Left colon (tissue), 2 donors: ENCODE data around the gene DEUP1. TPM values are rescaled to one million over a fixed set of nuclear protein-coding genes. Genes with fewer than 3 reads are reported as not detected.
"Not testable (repeated sequence)": the region's sequence is repeated elsewhere in the genome, so short reads cannot be mapped to it uniquely, and the experiment has no call there.

Source experiments
- ATAC-seq: fragments of 200-7000 bp; cut with Tn5 transposase; one replicate; pipeline ENCODE4 v1.9.1; 2020; ENCODE audit warnings: mild to moderate bottlenecking, moderate library complexity
- DNase-seq, 2 donors: peaks; one replicate each; pipeline ENCODE4 v3.0.0-alpha.2; 2020
- intact Hi-C, 2 donors: fragments of 100-400 bp; cut with DNase I in 1 of 2; cut with micrococcal nuclease in 1 of 2; formaldehyde crosslinking; loops; one replicate each; pipeline versions ENCODE4 v1.11.2 to v1.14.0; 2022; cut with DNase I, micrococcal nuclease
- total RNA-seq, 2 donors: library from RNA; stranded (reverse); fragmentation: NEBNext Ultra II Directional; extraction: Animal tissue kit (Norgen Biotek cat#: 25700); gene quantifications; one replicate each; pipeline ENCODE4 v1.2.1, GENCODE V29; 2021
- donor health status: DM: no; HTN: no; CAD: no.
- donor health status: DM: yes; HTN: yes; CAD: no.

The DEUP1 gene
- total RNA-seq, 2 donors from 2014 or later = 0.27 TPM; not detected in 1

GRCh38 chr11:93344855-93345333, 14.4 kb downstream of the DEUP1 start:
- intact Hi-C loops = no loop called here
- DNase-seq = no peak
- no peak for ATAC-seq

GRCh38 chr11:93348930-93349329, 18.4 kb downstream of the DEUP1 start:
- ATAC-seq (no peak), DNase-seq (no peak)
- intact Hi-C loops = no loop called here

- DNase-seq (no peak), ATAC-seq (no peak)
- intact Hi-C loops = no loop called here
Measured at GRCh38 chr11:93350835-93351234, 20.3 kb downstream of the DEUP1 start.

- intact Hi-C loops = no loop called here
- DNase-seq = no peak
- no peak for ATAC-seq
Measured at GRCh38 chr11:93359396-93359795, 28.9 kb downstream of the DEUP1 start.

GRCh38 chr11:93361435-93361834, 30.9 kb downstream of the DEUP1 start:
- intact Hi-C loops = no loop called here
- DNase-seq (no peak), ATAC-seq (no peak)

- intact Hi-C loops = no loop called here
- DNase-seq (no peak), ATAC-seq (no peak)
Measured at GRCh38 chr11:93368022-93368421, 37.5 kb downstream of the DEUP1 start.

GRCh38 chr11:93370260-93370659, 39.7 kb downstream of the DEUP1 start:
- no peak for DNase-seq
- intact Hi-C loops = no loop called here

GRCh38 chr11:93389737-93390136, 59.2 kb downstream of the DEUP1 start:
- intact Hi-C loops = loop anchor here in 1 of 2 donors (10.0 kb wide), 1 partner anchor 55 kb away; no protein-coding TSS in a partner anchor
- ATAC-seq = no peak
- no peak for DNase-seq

More at GRCh38 chr11:93370260-93370659, 39.7 kb downstream of the DEUP1 start:
- no peak for ATAC-seq

GRCh38 chr11:93392867-93393266, 62.3 kb downstream of the DEUP1 start:
- intact Hi-C loops = no loop called here
- ATAC-seq (no peak), DNase-seq (no peak)

GRCh38 chr11:93393386-93393785, 62.8 kb downstream of the DEUP1 start:
- intact Hi-C loops = no loop called here

GRCh38 chr11:93394488-93394887, 63.9 kb downstream of the DEUP1 start:
- intact Hi-C loops = no loop called here
- no peak for ATAC-seq
- no peak for DNase-seq

More at GRCh38 chr11:93393386-93393785, 62.8 kb downstream of the DEUP1 start:
- ATAC-seq (no peak), DNase-seq (no peak)

GRCh38 chr11:93396316-93396715, 65.8 kb downstream of the DEUP1 start:
- DNase-seq (no peak), ATAC-seq (no peak)
- intact Hi-C loops = no loop called here

GRCh38 chr11:93403930-93404329, 73.4 kb downstream of the DEUP1 start:
- DNase-seq = no peak
- ATAC-seq = no peak
- intact Hi-C loops = no loop called here

GRCh38 chr11:93407777-93408401, 77.3 kb downstream of the DEUP1 start:
- DNase-seq = no peak
- intact Hi-C loops = no loop called here
- ATAC-seq = no peak

- DNase-seq = no peak
- intact Hi-C loops = no loop called here
- no peak for ATAC-seq
Measured at GRCh38 chr11:93410441-93410840, 79.9 kb downstream of the DEUP1 start.

GRCh38 chr11:93411705-93412104, 81.2 kb downstream of the DEUP1 start:
- intact Hi-C loops = no loop called here
- DNase-seq (no peak), ATAC-seq (no peak)

GRCh38 chr11:93432247-93432646, 101.7 kb downstream of the DEUP1 start:
- no peak for ATAC-seq
- DNase-seq = no peak
- intact Hi-C loops = no loop called here

GRCh38 chr11:93443232-93443631, 112.7 kb downstream of the DEUP1 start:
- DNase-seq, ATAC-seq: not testable (repeated sequence)
- intact Hi-C loops = loop anchor here in 1 of 2 donors (10.0 kb wide), 1 partner anchor 58 kb away; no protein-coding TSS in a partner anchor

GRCh38 chr11:93444617-93445073, 114.1 kb downstream of the DEUP1 start:
- no peak for ATAC-seq
- peak in 1 of 2 donors; percentile 34 for DNase-seq
- intact Hi-C loops = loop anchor here in 1 of 2 donors (10.0 kb wide), 1 partner anchor 60 kb away; no protein-coding TSS in a partner anchor

GRCh38 chr11:93458286-93458685, 127.7 kb downstream of the DEUP1 start:
- intact Hi-C loops = no loop called here
- ATAC-seq (no peak), DNase-seq (no peak)

- DNase-seq, ATAC-seq, intact Hi-C loops: not testable (repeated sequence)
Measured at GRCh38 chr11:93463666-93464065, 133.1 kb downstream of the DEUP1 start.
